GM18868 (cell line): ENCODE data around the gene RPS6KA3.
"Not testable (repeated sequence)": the region's sequence is repeated elsewhere in the genome, so short reads cannot be mapped to it uniquely, and the experiment has no call there.

Experiments used
- ATAC-seq: cut with Tn5 transposase; IDR thresholded peaks from one replicate; pipeline ENCODE4 v1.9.1; 2021; ENCODE audit warnings: mild to moderate bottlenecking, moderate library complexity; ENCODE audit not compliant: unreplicated experiment

The RPS6KA3 gene

DNA sequence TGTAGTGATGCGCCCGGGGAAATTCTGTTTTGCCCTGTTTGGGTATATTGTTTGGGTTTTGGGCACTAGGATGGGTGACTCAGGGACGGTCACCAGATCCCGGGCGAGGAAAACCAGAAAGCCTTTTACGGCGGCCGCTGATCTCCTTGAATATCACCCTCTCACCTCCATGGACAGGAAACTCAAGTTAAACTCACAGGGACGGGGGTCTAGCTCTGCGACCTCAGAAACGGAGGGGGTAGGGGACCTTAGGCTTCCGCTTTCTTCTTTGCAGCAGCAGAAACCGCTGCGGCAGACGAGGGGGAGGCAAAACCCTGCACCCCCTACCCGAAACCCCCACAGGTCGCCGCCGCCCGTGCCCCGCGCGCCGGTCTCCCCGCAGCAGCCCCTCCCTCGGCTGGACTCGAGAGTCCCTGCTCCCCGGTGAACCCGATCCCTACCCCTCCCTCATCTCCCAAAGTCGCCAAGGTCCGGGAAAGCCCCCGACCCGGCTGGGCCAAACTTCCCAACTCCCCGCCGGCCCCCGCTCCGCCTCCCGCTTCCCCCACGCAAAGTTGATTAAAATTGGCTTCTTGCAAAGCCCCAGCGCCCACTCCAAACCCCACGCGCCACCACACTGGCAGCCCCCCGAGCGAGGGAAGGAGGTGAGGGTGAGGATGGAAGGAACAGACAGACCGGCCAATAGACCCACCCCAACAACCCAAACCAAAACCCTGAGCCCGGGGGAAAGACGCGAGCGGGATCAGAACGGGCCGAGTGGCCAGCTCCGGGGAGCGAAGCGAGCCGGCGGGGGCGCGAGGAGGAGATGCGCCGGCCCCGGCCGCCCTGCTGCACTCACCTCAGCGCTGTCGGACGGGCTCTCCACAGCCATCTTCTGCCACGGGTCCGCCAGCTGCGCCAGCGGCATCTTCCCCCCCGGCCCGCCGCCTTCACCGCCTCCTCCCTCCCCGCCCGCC lies 705 bp downstream of the RPS6KA3 start:
- peak; percentile 4 for ATAC-seq

DNA sequence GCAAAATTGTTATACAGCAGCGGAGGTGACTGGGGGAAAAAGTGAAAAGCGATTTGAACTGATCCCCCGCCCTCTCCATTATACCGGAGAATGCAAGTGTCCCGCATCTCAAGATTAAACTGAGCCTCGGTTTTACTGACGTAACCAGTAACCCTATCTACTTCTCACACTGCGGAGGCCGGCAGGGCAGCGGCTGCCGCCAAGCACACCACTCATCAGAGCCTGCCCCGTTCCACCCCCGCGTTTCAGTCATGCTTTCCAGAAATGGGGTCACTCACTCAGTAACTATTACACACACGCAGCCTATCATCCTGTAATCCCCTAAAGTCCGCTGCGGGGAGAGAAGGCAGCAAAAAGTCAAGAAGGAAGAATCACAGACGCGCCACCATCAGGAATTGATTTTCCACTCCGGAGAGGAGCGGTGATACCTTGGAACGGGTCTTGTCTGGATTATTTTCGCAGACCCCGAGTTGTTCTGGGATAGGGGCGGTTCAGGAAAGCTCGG lies 1.4 kb downstream of the RPS6KA3 start:
- ATAC-seq, result peak; percentile 38

GRCh38 chrX:20263474-20263873 lies 3.2 kb downstream of the RPS6KA3 start:
- ATAC-seq, result peak; percentile 22

DNA sequence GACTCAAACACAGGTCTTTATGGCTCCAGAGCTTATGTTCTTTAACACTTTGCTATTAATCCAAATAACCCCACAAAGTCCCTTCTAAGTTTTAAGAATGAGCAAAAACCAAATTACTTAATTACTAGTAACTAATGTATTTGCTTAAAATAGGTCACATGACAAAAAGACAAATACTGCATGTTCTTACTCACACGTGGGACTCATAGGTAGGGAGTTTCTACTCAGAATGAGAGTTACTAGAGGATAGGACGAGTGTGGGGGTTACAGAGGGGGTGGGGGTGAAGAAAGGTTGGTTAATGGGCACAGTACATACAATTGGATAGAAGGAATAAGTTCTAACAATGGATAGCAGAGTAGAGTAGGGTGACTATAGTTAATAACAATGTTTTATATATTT lies 5.8 kb downstream of the RPS6KA3 start:
- no peak for ATAC-seq

DNA sequence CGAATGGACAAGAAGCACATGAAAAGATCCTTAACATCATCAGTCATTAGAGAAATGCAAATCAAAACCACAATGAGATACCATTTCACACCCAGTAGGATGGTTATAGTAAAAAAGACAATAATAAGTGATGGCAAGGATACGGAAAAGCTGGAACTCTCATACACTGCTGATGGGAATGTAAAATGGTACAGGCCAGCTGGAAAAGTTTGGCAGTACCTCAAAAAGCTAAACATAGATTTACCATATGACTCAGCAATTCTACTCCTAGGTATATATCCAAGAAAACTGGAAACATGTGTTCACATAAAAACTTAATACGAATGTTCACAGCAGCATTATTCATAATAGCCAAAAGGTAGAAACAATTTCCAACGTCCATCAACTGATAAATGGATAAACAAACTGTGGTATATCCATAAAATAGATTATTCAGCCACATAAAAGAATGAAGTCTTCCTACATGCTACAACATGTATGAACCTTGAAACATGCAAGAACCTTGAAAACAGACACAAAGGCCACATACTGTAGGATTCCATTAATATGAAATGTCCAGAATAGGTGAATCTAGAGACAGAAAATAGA lies 11.9 kb downstream of the RPS6KA3 start:
- ATAC-seq, result no peak

GRCh38 chrX:20253232-20253543 lies 13.5 kb downstream of the RPS6KA3 start:
- no peak for ATAC-seq

DNA sequence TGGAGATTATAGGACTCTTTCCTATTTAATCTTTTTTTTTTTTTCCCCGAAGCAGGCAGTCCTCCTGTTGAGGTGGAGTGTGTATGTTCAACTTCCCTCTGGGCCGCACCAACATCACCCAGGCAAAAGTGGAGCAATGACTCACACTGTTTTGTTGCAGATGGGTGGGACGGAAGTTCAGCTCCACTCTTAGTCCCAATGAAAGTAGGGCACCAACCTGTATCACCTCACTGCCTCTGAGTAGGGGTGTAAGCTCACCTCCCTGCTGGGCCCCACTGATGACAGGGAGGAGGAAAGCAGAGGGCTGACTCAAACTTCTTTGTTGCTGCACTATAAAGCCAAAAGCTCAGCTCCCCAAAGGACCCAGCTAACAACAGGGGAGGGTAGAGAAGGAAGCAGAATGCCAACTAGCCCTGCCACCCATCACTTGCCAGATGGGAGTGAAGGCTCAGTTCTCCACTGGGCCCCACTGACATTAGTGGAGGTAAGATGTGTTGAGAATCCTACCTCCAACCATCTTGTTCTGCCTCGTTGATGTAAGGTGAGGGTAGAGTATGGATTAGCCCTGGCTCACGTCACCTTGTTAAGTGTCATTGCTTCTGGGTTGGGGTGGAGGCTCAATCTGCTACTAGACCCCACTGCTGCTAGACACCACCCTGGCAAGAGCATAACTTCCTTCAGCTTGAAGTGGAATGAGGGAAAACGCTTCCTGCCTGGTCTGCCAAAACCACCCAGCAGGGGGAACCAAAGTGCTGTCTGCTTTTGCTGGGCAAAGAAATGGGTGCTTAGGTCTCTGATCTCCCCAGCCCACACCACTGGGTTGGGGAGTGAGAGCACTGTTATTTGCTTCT lies 14.1 kb downstream of the RPS6KA3 start:
- ATAC-seq, result no peak

DNA sequence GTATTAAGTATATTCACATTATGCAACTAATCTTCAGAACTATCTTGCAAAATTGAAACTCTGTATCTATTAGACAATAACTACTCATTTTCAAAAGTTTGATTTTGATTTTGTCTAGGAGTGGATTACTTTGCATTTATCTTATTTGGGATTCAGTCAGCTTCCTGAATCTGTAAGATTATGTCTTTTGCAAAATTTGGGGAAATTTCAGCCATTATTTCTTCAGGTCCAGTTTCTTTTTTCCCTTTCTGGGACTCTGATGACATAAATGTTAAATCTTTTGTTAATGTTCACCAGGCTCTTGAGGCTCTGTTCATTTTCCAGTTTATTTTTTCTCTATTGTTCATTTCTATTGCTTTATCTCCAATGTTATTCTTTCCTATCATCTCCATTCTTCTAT lies 15.0 kb downstream of the RPS6KA3 start:
- ATAC-seq, result no peak

GRCh38 chrX:20250146-20250545 lies 16.6 kb downstream of the RPS6KA3 start:
- ATAC-seq, result not testable (repeated sequence)

DNA sequence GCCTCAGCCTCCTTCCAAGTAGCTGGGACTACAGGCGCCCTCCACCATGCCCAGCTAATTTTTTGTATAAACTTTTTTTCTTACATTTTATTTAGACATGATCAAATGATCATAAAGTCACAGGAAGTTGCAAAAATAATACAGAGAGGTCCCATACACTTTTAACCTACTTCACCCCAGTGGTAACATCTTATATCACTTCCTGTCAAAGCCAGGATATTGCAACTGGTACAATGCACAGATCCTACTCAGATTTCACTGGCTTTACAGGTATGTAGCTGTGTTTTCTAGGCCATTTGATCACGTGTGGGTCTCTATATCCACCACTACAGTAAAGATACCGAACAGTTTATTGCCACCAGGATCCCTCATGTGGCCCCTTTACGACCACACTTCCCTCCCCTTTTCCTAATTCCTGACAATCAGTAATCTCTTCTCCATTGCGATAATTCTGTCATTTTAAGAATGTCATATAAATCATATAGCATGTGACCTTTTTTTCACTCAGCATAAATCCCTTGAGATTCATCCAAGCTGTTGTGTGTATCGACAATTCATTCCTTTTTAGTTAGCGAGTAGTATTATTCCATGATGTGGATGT lies 18.0 kb downstream of the RPS6KA3 start:
- no peak for ATAC-seq

- no peak for ATAC-seq
Observed at GRCh38 chrX:20244931-20245330, 21.8 kb downstream of the RPS6KA3 start.

GRCh38 chrX:20240201-20240600 lies 26.5 kb downstream of the RPS6KA3 start:
- ATAC-seq, result no peak

- ATAC-seq, result no peak
Observed at GRCh38 chrX:20237864-20238263, 28.8 kb downstream of the RPS6KA3 start.

DNA sequence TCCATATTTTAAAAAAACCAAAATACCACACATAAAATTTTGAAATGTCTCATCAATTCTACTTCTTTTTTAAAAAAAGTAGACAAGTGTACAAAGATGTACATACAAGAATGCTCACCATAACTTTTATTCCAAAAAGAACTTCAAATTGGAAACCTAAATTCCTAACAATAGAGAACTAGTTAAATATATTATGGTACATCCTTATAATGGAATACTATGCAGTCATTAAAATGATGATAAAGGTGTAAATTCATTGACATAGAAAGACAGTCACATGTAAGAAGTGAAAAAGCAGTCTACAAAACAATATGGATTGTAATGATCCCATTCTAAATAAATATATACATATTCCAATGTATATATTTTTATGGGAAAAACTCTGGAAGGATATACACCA lies 31.0 kb downstream of the RPS6KA3 start:
- no peak for ATAC-seq

GRCh38 chrX:20233336-20233735 lies 33.4 kb downstream of the RPS6KA3 start:
- no peak for ATAC-seq

DNA sequence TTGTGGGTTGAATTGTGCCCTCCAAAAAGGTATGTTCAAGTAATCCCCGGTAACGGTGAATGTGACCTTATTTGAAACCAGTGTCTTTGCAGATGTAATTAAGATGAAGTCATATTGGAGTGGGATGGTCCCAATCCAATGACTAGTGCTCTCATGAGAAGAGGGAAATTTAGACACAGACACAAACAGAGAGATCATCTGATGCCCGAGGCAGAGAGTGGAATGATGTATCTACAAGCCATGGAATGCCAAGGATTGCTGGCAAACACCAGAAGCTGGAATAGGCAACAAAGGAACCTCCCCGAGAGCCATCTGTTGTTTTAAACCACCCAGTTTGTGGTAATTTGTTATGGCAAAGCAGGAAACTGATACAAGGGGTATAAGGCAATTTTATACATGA lies 35.1 kb downstream of the RPS6KA3 start:
- ATAC-seq, result no peak

GRCh38 chrX:20230406-20230805 lies 36.3 kb downstream of the RPS6KA3 start:
- ATAC-seq, result no peak

DNA sequence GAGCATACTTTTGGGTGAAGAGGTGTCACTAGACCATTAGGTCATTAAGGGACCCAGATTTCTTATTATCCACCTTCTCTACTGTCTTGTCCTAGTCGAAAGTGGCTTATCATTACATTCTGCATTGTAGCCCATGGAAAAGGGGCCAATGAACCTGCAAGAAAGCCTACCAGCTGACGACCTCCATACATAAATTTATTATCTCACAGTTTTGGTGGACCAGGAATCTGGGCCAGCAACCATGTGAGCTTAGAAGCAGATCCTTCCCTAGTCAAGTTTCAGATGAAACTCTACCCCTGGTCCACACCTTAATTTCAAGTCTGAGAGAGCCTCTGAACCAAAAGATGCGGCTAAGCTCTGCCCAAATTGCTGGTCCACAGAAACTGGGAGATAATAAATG lies 37.6 kb downstream of the RPS6KA3 start:
- ATAC-seq, result no peak

DNA sequence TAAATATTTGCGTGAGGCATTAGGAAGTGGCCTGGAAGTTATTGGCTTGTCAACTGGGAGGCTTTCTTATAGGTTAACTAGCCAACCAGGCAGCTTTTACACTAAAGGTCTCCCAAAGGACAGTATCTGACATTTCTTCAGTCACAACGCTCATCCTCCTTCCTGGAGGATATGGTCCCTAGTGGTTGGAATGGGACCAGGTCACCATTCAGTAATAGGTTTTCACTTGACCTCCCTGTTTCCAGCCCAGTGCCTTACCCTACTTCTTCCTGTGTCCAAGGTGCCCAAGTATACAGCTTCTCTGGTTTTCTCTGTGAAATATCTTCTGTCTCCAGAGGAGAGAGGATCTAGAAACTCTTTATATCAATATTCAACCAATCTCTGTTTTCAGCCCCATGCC lies 38.5 kb downstream of the RPS6KA3 start:
- no peak for ATAC-seq

DNA sequence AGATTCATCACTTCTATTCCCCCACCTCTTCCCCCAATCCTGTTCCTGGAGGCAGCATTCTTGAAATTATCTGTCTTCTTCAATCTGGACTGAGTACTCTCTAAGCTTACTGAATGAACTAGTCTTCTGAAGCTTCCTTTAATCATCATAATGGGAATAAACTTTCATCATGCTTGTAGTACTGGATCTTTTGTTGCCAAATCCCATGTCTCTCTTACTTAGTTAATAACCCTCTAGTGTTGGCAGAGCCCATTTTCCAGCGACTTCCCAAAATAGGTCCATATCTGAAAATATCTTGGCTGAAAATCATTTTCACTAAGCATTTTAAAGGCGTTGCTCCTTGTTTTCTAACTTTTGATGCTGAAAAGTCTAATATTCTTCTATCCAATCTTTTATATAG lies 39.6 kb downstream of the RPS6KA3 start:
- ATAC-seq, result no peak

DNA sequence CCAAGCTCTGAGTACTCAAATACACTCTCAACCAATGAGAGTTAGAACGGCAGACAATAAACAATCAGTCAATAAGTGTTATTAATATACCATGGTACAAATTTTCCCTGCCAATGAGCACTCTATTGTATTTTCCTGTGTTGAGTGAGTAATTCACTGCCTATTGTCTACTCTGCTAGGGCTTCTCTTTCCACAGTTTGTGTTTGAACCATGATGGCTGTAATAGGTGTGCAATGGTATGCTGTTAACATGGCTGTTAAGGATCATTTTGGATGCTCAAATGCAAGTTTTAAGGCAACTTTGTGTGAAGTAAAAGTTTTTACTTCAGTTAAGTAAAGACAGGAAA lies 41.2 kb downstream of the RPS6KA3 start:
- ATAC-seq, result peak; percentile 5
